ENCODE measurements around the gene CTRB2. TPM values are rescaled to one million over a fixed set of nuclear protein-coding genes. Genes with fewer than 3 reads are reported as not detected.
A peak's percentile ranks its signal among the peaks of the same experiment; 100 is the strongest.

CTRB2 gene
- polyA plus RNA-seq, 3 donors = not detected

GRCh38 chr16:75238132-75238852 is 31.3 kb upstream of the CTRB2 start:
- Histone ChIP-seq H3K36me3 (replicated peaks in 1 of 2; ENCODE audit: control insufficient read depth in 1 of 2, insufficient read depth in 2 of 2, low read length in 2 of 2) (no peaks in the 10 kb centered on the region), H3K4me1 (ENCODE audit: control insufficient read depth in 1 of 2, insufficient read depth in 2 of 2, low read length in 2 of 2) (no peaks in the 10 kb centered on the region), H3K4me2 (replicated peaks; ENCODE audit: extremely low read depth, low read length, poor library complexity, severe bottlenecking) (no peak overlapping the region), H4K20me1 (ENCODE audit: insufficient read depth, low read length) (no peaks in the 10 kb centered on the region), H3K27me3 (ENCODE audit: control insufficient read depth in 2 of 2, insufficient read depth in 2 of 2, low read length in 2 of 2) (peaks cover 2 to 84% of the 10 kb centered on the region in 2 donors), H2AFZ (ENCODE audit: insufficient read depth, low read depth, low read length, poor library complexity, severe bottlenecking) (no peak overlapping the region), H3K79me2 (ENCODE audit: insufficient read depth, low read length) (no peaks in the 10 kb centered on the region), H3K4me3 (replicated peaks in 1 of 3; ENCODE audit: low read depth in 2 of 3, low read length in 3 of 3) (no peak overlapping the region), H3K9me3 (replicated peaks in 1 of 2; ENCODE audit: control insufficient read depth in 1 of 2, insufficient read depth in 1 of 2, low read length in 2 of 2) (no peaks in the 10 kb centered on the region), H3K27ac (ENCODE audit: low read depth in 1 of 2, low read length in 2 of 2) (no peak overlapping the region), H3K9ac (ENCODE audit: insufficient read depth, low read length, poor library complexity, severe bottlenecking) (no peak overlapping the region)
- H3K36me3 Mint-ChIP-seq = no peaks in the 10 kb centered on the region
- H3K4me1 Mint-ChIP-seq = no peaks in the 10 kb centered on the region
- WGBS (ENCODE audit: insufficient coverage) = 73% methylated on average over 21 of the region's 25 CpGs
- peaks cover 0 to 14% (median 1%) of the 10 kb centered on the region in 7 donors for H3K9me3 Mint-ChIP-seq
- no peak for TF ChIP-seq CTCF (IDR thresholded peaks at IDR 0.05)
- no peak overlapping the region for H3K4me3 Mint-ChIP-seq
- no peak overlapping the region for H3K27ac Mint-ChIP-seq
- peaks cover 54 to 99% (median 73%) of the 10 kb centered on the region in 3 donors for H3K27me3 Mint-ChIP-seq (ENCODE audit: low read depth in 3 of 3)
- intact Hi-C loops (cut with micrococcal nuclease) = loop anchor here in 1 of 2 donors (10.0 kb wide), 1 partner anchor 527 kb away; no protein-coding TSS in a partner anchor
- no peak for DNase-seq

GRCh38 chr16:75237398-75238131 is 30.6 kb upstream of the CTRB2 start:
- H3K79me2 ChIP-seq (ENCODE audit: insufficient read depth, low read length) = no peaks in the 10 kb centered on the region
- H3K27ac Mint-ChIP-seq = no peak overlapping the region
- TF ChIP-seq CTCF (IDR thresholded peaks at IDR 0.05) = no peak
- no peak overlapping the region for H3K4me3 ChIP-seq (replicated peaks in 1 of 3; ENCODE audit: low read depth in 2 of 3, low read length in 3 of 3)
- DNase-seq = no peak
- no peaks in the 10 kb centered on the region for H4K20me1 ChIP-seq (ENCODE audit: insufficient read depth, low read length)
- H3K27ac ChIP-seq (ENCODE audit: low read depth in 1 of 2, low read length in 2 of 2) = no peak overlapping the region
- H3K9ac ChIP-seq (ENCODE audit: insufficient read depth, low read length, poor library complexity, severe bottlenecking) = no peak overlapping the region
- no peaks in the 10 kb centered on the region for H3K36me3 ChIP-seq (replicated peaks in 1 of 2; ENCODE audit: control insufficient read depth in 1 of 2, insufficient read depth in 2 of 2, low read length in 2 of 2)
- peaks cover 54 to 99% (median 73%) of the 10 kb centered on the region in 3 donors for H3K27me3 Mint-ChIP-seq (ENCODE audit: low read depth in 3 of 3)
- peaks cover 3 to 85% of the 10 kb centered on the region in 2 donors for H3K27me3 ChIP-seq (ENCODE audit: control insufficient read depth in 2 of 2, insufficient read depth in 2 of 2, low read length in 2 of 2)
- H3K4me1 ChIP-seq (ENCODE audit: control insufficient read depth in 1 of 2, insufficient read depth in 2 of 2, low read length in 2 of 2) = no peaks in the 10 kb centered on the region
- 100% methylated on average over 7 of the region's 18 CpGs for WGBS (ENCODE audit: insufficient coverage)
- no peaks in the 10 kb centered on the region for H3K36me3 Mint-ChIP-seq
- no peaks in the 10 kb centered on the region for H3K9me3 ChIP-seq (replicated peaks in 1 of 2; ENCODE audit: control insufficient read depth in 1 of 2, insufficient read depth in 1 of 2, low read length in 2 of 2)
- peak overlapping the region in 1 of 2 donors; percentile 39 for H3K4me3 Mint-ChIP-seq
- H3K4me2 ChIP-seq (replicated peaks; ENCODE audit: extremely low read depth, low read length, poor library complexity, severe bottlenecking) = no peak overlapping the region
- no peaks in the 10 kb centered on the region for H3K4me1 Mint-ChIP-seq
- H3K9me3 Mint-ChIP-seq = peaks cover 0 to 11% (median 0%) of the 10 kb centered on the region in 7 donors
- intact Hi-C loops (cut with micrococcal nuclease) = loop anchor here in 1 of 2 donors (10.0 kb wide), 1 partner anchor 527 kb away; no protein-coding TSS in a partner anchor
- no peak overlapping the region for H2AFZ ChIP-seq (ENCODE audit: insufficient read depth, low read depth, low read length, poor library complexity, severe bottlenecking)

Measured in CD14-positive monocyte (primary cell).